GM21529 (cell line): Measurements from ENCODE around the gene MCEMP1.

ENCODE experiments used
- ATAC-seq: cut with Tn5 transposase; IDR thresholded peaks from one replicate; pipeline ENCODE4 v1.9.1; 2021; ENCODE audit not compliant: unreplicated experiment

Gene MCEMP1

DNA sequence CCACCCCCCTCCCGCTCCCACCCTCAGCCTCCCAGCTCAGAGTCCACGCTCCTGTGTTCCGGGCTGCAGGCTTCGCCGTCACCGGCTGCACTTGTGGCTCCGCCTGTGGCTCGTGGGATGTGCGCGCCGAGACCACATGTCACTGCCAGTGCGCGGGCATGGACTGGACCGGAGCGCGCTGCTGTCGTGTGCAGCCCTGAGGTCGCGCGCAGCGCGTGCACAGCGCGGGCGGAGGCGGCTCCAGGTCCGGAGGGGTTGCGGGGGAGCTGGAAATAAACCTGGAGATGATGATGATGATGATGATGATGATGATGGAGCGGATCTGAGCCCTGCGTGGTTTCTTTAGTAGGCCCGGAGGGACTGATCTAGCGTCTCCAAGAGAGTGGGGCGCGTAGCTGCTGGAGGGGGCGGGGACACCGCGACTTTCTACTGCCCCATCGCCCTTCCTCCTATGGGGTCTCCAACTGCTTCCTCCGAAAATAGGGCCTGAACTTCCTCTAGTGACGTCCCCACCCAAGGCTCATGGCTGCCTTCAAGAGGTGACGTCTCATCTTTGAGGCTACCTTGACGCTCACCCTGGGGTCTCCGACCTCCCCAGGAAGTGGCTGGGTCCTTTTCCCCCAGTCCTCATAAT is 6.6 kb upstream of the MCEMP1 start:
- ATAC-seq = no peak

DNA sequence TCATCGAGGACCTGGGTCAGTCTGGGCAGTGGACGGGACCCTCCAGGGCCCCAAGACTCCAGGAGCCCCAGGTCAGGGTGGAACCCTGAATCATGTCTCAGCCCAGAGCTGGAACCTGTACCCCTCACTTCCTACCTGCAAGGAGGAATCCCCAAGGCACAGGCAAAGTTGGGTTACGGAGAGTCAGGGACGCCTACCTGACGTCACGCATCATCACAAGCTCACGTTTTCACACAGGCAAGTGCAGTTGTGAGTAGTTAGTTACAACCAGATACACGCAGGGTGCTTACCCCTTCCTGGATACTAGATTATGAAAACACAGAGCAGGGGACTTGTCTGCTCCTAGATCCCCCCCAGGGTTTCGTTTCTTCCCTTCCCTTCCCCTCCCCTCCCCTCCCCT is 6.1 kb upstream of the MCEMP1 start:
- ATAC-seq = no peak

DNA sequence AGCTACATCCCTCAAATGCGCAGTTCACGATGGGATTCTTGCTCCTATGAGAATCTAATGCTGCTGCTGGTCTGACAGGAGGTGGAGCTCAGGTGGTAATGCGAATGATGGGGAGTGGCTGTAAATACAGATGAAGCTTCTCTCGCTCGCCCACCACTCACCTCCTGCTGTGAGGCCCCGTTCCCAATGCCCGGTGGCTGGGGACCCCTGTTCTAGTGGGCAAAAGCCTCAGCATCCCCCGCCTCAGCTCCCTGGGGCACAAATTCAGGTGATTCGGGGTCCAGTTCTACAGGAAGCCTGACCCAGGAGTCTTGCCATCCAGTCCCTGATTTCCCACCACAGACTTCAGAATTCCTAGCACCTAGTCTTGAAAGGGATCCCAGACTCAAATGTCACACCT is 4.4 kb upstream of the MCEMP1 start:
- ATAC-seq = no peak

DNA sequence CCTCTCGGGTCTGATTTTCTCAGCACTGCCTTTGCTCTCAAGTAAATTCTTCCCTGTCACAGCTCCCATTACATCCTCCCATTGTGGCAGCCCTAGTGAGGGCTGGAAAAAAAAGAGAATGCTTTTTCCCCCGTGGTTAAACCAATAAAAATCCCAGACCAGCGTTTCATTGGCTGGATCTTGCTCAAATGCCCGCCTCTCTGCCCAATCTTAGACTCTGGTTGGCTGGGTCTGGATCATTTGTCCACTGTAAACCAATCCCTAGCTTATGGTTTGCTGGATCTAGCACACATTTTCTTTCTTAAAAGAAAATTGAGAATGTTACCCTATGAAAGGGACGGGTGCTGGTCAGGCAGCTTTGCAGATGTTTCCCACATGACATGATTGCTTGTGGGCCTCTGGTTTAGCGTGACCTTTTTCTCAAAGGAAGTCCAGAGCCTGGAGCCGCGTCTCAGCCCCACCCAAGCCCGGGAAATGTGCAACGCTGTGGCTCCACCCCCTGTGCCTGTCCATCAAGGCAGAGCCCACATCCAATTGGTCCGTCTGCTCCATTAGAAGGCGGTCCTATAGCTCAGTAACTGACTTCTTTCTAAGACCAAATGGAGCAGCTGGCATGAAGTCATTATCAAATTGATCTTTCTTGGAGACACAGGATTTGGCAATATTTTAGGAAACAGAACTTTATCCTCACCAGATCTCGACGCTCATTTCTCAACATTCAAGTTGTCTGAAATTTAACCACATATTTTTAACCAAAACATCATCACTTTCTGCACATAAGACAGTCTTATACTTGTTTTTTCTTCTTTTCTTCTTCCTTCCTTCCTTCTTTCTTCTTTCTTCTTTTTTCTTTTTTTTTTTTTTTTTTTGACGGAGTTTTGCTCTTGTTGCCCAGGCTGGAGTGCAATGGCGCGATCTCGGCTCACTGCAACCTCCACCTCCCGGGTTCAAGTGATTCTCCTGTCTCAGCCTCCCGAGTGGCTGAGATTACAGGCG is 2.6 kb upstream of the MCEMP1 start:
- ATAC-seq = no peak

DNA sequence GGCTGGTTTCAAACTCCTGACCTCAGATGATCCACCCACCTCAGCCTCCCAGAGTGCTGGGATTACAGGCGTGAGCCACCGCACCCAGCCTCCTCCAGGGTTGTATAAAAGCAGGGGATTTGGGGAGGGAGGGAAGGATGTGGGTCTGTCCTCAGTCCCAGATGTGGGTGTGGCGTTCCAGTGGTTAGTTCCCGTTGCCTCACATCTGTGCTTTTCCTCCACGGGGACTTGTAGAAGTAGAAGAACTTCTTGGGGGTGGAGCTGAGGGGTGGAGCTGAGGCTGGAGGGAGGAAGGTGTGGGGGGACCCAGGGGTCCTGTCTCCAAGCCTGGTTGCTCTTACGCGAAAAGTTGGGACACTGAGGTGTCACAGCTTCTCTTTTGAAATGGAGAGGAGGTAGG is 514 bp upstream of the MCEMP1 start:
- no peak for ATAC-seq

DNA sequence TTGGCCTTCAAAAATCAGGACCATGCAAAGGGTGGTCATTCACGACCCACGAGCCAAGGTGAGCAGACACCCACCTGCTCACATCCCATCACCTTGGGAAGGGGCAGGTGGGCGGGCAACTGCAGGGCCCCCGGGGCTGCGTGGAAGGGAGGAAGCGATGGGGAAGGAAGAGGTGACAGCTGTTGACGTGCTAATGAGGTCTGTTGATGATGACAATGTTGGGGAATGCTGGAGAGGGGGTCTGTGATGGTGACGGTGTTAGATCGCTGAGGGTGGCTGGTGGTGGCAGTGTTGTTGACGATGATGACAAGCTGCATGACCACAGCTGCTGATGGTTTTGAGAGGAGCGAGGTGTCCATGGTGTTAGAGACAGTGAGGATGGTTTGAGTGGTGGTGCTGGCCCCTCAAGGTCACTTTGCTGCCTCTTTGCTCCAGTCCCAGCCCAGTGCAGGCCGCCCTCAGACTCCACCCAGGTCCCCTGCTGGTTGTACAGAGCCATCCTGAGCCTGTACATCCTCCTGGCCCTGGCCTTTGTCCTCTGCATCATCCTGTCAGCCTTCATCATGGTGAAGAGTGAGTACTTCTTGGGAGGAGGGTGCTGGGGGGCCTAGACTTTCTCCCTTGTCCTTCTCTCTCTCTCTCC is 900 bp downstream of the MCEMP1 start:
- ATAC-seq = no peak

DNA sequence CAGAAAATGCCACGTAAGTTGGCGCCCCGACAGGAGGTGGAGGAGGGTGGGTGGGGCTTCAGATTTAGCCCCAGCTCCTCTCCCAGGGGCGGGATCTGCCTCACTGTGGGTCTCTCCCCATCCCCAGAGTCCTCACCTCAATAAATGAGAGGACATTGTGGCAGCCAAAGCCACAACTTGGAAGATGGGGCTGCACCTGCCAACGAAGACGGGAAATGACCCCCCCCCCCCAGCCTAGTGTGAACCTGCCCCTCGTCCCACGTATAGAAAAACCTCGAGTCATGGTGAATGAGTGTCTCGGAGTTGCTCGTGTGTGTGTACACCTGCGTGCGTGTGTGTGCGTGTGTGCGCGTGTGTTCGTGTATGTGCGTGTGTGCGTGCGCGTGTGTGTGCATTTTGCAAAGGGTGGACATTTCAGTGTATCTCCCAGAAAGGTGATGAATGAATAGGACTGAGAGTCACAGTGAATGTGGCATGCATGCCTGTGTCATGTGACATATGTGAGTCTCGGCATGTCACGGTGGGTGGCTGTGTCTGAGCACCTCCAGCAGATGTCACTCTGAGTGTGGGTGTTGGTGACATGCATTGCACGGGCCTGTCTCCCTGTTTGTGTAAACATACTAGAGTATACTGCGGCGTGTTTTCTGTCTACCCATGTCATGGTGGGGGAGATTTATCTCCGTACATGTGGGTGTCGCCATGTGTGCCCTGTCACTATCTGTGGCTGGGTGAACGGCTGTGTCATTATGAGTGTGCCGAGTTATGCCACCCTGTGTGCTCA is 2.3 kb downstream of the MCEMP1 start:
- ATAC-seq = no peak

DNA sequence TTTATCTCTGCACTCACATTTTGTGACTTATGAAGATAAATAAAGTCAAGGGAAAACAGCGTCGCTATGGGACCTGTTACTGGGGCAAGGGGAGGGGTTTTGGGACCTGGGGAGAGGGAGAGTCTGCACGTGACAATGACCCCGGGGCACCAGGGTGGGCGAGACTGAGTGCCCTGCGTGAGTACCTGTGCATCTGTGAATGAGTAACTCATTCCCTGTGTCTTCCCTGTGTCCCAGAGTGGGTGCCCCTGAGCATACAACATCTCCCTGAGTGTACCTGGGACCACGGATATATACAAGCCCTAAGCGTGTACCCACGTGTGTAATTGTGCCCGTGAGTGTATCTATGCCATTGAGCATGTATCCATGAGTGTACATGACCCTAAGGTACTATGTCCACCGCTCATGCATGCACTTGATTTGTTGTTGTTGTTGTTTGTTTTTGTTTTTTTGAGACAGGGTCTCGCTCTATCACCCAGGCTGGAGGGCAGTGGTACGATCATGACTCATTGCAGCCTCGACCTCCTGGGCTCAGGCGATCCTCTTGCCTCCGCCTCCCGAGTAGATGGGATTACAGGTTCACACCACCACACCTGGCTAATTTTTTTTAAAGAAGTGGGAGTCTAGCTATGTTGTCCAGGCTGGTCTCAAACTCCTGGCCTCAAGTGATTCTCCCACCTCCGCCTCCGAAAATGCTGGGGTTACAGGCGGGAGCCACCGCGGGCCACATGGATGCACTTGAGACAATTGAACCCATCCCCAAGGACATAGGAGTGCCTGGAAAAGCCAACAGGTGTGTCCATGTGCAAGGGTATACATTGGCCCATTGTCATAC is 3.1 kb downstream of the MCEMP1 start:
- ATAC-seq = no peak

DNA sequence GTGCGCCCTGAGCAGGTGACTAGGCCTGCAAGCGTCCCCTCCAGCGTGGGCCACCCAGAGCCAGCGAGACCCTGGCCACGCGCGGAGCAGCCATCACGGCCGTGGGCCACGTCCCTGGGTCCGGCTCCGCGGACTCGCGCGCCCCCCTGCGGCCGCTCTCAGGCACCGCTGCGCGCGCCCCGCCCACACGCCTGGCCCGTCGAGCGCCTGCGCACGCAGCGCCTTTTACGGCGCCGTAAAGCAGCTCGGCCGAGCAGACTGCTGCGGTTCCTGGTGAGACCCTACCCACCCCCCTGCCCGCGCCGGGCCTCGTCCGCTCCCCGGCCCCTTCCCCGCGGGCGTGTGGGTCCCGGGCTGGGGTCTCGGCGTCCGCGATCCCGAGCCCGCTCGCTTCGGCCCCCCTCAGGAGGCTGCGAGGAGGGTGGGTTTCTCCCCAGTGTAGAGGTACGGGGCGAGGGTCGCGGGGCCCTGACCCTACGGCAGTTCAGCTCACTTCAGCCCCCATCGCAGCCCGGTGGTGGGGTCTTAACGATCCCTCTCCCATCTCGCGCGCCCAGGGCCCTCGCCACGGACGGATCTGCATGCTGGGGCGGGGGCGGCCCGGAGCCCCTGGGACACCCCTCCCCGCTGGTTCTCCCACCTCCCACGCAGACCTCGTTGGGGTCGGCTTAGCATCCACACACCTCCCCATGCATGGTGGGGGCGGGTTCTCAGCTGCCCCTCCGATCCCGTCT is 3.9 kb downstream of the MCEMP1 start, which contains the start of gene TRAPPC5:
TRAPPC5 (plus strand) TSS at position 228 of the 734 bp plus-strand sequence. CDS start 1,421 bp downstream, outside the sequence.
- ATAC-seq = no peak

DNA sequence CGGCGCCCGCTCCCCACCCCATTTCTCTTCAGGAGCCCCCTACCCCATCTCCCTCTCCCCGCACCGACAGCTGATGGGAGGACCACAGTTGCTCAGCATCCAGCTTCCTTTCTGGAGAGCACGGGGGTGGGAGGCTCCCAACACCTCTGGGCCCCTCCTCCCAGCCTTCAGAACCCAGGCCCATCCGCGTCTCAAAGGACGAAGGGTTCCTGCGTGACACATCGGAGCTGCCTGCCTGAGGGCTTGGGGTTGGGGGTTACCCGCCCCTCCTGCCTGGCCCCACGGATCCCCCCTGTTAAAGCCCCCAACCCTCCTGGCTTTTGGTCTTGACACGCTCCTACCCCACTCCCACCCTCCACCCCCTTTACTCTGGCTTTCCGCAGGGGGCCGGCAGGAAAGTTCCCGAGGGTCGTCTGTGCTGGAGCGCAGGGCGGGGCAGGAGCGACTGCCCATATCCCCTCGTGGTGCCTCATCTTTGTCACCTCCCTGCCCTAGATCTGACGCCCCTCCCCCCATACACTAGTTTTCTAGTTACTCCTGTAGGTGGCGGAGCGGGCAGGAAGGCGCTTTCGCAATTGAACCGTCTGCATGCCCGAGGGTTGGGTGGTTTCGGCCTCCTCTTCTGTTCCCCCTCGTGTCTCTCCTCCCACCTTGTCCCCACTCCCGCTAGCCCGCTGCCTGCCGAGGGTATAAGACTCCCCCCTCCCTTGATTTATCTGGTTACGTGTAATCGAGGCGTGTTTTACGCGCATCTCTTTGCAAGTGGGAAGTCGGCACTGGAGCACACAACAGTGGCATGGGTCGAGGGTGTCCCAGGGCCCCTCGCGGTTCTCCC is 4.7 kb downstream of the MCEMP1 start:
- no peak for ATAC-seq

DNA sequence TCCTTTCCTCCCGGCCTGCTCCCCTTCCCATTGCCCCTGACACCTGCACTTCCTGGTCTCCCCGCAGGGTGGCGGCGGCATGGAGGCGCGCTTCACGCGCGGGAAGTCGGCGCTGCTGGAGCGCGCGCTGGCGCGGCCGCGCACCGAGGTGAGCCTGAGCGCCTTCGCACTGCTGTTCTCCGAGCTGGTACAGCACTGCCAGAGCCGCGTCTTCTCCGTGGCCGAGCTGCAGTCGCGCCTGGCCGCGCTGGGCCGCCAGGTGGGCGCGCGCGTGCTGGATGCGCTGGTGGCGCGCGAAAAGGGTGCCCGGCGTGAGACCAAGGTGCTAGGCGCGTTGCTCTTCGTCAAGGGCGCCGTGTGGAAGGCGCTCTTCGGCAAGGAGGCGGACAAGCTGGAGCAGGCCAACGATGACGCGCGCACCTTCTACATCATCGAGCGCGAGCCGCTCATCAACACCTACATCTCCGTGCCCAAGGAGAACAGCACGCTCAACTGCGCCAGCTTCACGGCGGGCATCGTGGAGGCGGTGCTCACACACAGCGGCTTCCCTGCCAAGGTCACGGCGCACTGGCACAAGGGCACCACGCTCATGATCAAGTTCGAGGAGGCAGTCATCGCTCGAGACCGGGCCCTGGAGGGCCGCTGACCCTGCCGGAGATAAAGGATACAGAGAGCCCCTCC is 5.4 kb downstream of the MCEMP1 start:
- no peak for ATAC-seq

DNA sequence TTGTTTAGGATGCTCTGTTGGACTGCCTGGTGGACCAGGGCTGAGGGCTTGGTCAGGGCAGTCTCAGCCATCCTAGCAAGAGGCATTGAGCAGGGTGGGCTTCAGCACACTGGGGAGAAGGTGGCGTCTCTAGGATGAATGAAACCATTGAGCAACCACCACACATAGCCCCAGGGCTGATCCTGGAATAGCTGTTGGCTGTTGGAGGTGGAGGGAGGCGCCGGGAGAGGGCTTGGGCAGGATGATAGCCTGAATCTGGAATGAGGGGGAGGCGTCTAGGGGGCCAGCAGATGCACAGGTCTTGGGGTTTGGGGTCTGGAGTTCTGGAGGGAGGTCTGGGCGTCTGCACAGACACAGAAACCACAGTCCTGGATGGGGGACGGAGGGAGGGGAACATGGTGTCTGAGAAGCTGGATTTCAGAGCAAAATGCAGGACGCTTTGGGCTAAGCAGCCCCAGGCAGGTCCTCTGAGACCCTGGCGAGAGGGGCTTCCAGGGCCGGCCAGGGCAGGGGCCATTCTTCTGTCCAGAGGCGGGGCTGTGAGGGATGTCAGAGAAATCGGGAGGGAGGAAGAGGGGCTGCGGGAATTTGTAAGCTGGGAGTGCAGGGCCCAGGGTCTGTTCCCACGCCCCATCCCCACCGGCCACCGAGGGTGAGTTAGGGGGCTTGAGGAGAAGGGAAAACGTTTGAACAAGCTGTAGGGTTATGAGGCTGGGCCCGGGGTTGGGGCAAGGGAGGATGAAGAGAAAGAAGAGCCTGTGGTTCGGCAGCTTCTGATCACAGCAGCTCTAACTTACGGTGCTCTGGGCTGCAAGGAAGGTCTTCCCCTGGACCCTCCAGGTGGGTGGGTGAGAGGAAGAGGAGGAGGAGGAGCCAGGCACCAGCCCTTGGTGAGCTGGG is 8.9 kb downstream of the MCEMP1 start:
- no peak for ATAC-seq

DNA sequence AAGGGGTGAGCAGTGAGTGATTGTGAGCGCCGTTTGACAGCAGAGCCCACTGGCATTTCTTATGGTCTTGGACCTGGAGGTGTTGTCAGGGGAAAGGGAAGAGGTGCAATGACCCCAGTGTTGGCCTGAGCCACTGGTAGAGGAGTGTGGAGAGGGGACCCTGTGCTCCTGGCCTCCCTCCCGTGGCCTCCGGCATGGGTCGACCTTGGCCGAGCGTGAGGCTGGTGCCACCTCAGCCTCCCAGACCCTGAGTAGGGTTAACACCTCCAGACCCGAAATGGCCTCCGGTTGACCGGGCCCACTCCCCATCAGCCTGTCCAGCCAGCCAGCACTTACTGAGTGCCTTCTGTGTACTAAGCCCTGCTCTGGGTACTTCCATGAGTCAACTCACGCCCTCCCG is 10.3 kb downstream of the MCEMP1 start:
- no peak for ATAC-seq

DNA sequence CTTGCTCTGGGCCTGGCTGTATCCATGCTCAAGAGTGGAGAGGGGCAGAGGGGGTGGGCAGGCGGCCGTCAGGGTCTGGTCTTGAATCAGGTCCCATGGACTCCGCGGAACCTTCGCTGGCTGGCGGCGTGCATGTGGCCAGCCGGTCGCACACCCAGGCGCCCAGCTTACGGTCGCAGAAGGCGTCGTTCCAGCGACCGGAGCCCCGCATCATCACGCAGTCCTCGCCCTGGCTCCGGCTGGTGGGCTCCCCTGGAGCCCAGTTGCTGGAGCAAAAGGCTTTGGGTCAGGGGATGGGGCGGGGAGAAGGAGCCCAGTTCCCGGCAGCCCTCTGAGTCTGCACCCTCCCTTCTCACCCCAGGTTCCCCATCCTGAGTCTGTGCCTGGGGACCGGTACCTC is 12.3 kb downstream of the MCEMP1 start:
- ATAC-seq = no peak

DNA sequence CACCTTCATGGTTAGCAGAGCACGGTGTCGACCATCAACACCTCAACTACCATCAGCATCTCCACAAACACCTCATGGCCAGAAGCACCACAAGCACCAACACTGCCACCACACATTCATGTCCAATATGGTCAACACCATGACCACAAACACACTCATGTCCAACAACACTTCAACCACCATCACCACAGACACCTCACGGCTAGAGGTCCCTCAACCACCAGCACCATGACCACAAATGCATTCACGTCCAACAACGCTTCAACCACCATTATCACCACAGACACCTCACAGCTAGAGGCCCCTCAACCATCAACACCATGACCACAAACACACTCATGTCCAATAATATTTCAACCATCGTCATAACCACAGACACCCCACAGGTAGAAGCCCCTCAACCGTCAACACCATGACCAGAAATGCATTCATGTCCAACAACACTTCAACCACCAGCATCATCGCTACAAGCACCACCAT is 13.9 kb downstream of the MCEMP1 start:
- ATAC-seq = no peak

DNA sequence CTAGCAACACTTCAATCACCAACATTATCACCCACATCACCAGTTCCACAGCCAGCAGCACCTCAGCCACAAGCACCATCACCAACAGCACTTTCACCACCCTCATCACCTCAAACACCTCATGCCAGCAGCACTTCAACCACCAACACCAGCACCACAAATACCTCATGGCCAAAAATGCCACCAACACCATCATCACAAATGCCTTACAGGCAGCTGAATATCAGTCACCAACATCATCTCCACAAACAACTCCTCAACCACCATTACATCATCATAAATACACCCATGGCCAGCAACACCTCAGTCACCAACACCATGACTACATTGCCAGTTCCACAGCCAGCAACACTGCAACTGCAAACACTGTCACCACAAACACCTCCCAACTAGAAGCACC is 14.6 kb downstream of the MCEMP1 start:
- no peak for ATAC-seq
